ENCODE measurements around the gene NDUFAF7. TPM values are rescaled to one million over a fixed set of nuclear protein-coding genes. Genes with fewer than 3 reads are reported as not detected.

NDUFAF7 gene
- polyA plus RNA-seq, 3 donors: 4.7 to 12.2 (median 5.6) TPM

DNA sequence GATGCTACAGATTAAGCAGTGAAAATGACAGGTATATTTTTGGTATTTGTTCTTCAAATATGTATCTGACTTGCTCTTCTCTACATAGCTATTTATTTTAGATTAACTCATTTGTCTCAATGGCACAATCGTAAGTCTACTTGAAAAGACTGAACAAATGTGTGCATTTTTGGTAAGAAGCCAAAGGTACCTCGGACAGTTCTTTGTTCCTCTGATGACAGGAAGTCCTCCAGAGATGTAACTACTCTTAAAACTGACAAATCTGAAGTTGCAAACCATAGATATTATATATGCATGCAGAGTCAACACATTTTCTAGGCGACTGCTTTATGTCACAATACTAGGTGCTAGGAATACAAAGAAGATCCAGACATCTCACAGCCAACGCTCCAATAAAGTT is 36.7 kb downstream of the NDUFAF7 start:
- Histone ChIP-seq H3K9ac (ENCODE audit: insufficient read depth, low read length, poor library complexity, severe bottlenecking) (no peak overlapping the region), H3K36me3 (replicated peaks in 1 of 2; ENCODE audit: control insufficient read depth in 1 of 2, insufficient read depth in 2 of 2, low read length in 2 of 2) (peaks cover 63 to 91% of the 10 kb centered on the region in 2 donors)
- WGBS (ENCODE audit: insufficient coverage): 58% methylated on average over 2 of the region's 4 CpGs

DNA sequence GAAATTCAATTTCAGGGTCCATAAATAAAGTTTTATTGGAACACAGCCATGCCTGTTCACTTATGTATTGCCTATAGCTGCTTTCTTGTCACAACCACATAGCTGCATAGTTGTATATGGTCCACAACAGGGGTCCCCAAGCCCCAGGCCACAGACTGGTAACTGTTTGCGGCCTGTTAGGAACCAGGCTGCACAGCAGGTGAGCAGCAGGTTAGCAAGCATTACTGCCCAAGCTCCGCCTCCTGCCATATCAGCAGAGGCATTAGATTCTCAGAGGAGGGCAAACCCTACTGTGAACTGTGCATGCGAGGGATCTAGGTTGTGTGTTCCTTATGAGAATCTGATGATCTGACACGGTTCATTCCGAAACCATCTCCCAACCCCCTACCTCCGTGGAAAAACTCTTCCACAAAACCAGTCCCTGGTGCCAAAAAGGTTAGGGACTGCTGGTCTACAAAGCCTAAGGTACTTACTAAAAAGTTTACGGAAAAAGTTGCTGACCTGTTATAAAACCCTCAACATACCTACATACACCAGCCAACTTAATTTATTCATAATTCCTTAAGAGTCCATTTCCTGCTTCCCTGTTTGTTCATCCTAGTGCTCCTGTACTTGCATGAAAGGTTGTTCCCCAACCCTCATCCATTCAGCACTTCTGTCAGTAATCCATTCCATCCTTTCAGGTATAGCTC is 40.1 kb downstream of the NDUFAF7 start:
- Mint-ChIP-seq H3K36me3 (peaks cover 64 to 74% of the 10 kb centered on the region in 2 donors), H3K27me3 (ENCODE audit: low read depth in 3 of 3) (peaks cover 0 to 2% (median 0%) of the 10 kb centered on the region in 3 donors), H3K4me3 (no peak overlapping the region), H3K27ac (peak overlapping the region in 1 of 7 donors; percentile 39), H3K9me3 (no peaks in the 10 kb centered on the region), H3K4me1 (peaks cover 26% of the 10 kb centered on the region)
- Histone ChIP-seq H3K27me3 (ENCODE audit: control insufficient read depth in 2 of 2, insufficient read depth in 2 of 2, low read length in 2 of 2) (no peaks in the 10 kb centered on the region), H3K4me3 (replicated peaks in 1 of 3; ENCODE audit: low read depth in 2 of 3, low read length in 3 of 3) (no peak overlapping the region), H3K36me3 (replicated peaks in 1 of 2; ENCODE audit: control insufficient read depth in 1 of 2, insufficient read depth in 2 of 2, low read length in 2 of 2) (peaks cover 62 to 97% of the 10 kb centered on the region in 2 donors), H3K9me3 (replicated peaks in 1 of 2; ENCODE audit: control insufficient read depth in 1 of 2, insufficient read depth in 1 of 2, low read length in 2 of 2) (no peaks in the 10 kb centered on the region), H3K4me2 (replicated peaks; ENCODE audit: extremely low read depth, low read length, poor library complexity, severe bottlenecking) (no peak overlapping the region), H3K79me2 (ENCODE audit: insufficient read depth, low read length) (no peaks in the 10 kb centered on the region), H4K20me1 (ENCODE audit: insufficient read depth, low read length) (peaks cover 6% of the 10 kb centered on the region), H3K4me1 (ENCODE audit: control insufficient read depth in 1 of 2, insufficient read depth in 2 of 2, low read length in 2 of 2) (peaks cover 23 to 24% of the 10 kb centered on the region in 2 donors), H3K9ac (ENCODE audit: insufficient read depth, low read length, poor library complexity, severe bottlenecking) (no peak overlapping the region), H3K27ac (ENCODE audit: low read depth in 1 of 2, low read length in 2 of 2) (peak overlapping the region in 1 of 2 donors; percentile 40), H2AFZ (ENCODE audit: insufficient read depth, low read depth, low read length, poor library complexity, severe bottlenecking) (no peak overlapping the region)
- 89% methylated on average over 3 of the region's 7 CpGs for WGBS (ENCODE audit: insufficient coverage)
- no peak for DNase-seq
- TF ChIP-seq, protein P1, sequence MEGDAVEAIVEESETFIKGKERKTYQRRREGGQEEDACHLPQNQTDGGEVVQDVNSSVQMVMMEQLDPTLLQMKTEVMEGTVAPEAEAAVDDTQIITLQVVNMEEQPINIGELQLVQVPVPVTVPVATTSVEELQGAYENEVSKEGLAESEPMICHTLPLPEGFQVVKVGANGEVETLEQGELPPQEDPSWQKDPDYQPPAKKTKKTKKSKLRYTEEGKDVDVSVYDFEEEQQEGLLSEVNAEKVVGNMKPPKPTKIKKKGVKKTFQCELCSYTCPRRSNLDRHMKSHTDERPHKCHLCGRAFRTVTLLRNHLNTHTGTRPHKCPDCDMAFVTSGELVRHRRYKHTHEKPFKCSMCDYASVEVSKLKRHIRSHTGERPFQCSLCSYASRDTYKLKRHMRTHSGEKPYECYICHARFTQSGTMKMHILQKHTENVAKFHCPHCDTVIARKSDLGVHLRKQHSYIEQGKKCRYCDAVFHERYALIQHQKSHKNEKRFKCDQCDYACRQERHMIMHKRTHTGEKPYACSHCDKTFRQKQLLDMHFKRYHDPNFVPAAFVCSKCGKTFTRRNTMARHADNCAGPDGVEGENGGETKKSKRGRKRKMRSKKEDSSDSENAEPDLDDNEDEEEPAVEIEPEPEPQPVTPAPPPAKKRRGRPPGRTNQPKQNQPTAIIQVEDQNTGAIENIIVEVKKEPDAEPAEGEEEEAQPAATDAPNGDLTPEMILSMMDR (IDR thresholded peaks at IDR 0.05): no peak
- intact Hi-C loops (cut with micrococcal nuclease): no loop called here

More for the DNA sequence above, 36.7 kb downstream of the NDUFAF7 start:
- no peaks in the 10 kb centered on the region for H3K27me3 ChIP-seq (ENCODE audit: control insufficient read depth in 2 of 2, insufficient read depth in 2 of 2, low read length in 2 of 2)
- no peak overlapping the region for H3K27ac Mint-ChIP-seq
- H3K4me1 Mint-ChIP-seq: peaks cover 10% of the 10 kb centered on the region
- no peaks in the 10 kb centered on the region for H3K79me2 ChIP-seq (ENCODE audit: insufficient read depth, low read length)
- H2AFZ ChIP-seq (ENCODE audit: insufficient read depth, low read depth, low read length, poor library complexity, severe bottlenecking): no peak overlapping the region
- intact Hi-C loops (cut with micrococcal nuclease): no loop called here
- no peak overlapping the region for H3K4me3 ChIP-seq (replicated peaks in 1 of 3; ENCODE audit: low read depth in 2 of 3, low read length in 3 of 3)
- H3K4me2 ChIP-seq (replicated peaks; ENCODE audit: extremely low read depth, low read length, poor library complexity, severe bottlenecking): no peak overlapping the region
- peaks cover 0 to under 1% (median 0%) of the 10 kb centered on the region in 3 donors for H3K27me3 Mint-ChIP-seq (ENCODE audit: low read depth in 3 of 3)
- H3K4me3 Mint-ChIP-seq: no peak overlapping the region
- peaks cover 9 to 11% of the 10 kb centered on the region in 2 donors for H3K4me1 ChIP-seq (ENCODE audit: control insufficient read depth in 1 of 2, insufficient read depth in 2 of 2, low read length in 2 of 2)
- H4K20me1 ChIP-seq (ENCODE audit: insufficient read depth, low read length): peaks cover 6% of the 10 kb centered on the region
- peaks cover 64 to 81% of the 10 kb centered on the region in 2 donors for H3K36me3 Mint-ChIP-seq
- DNase-seq: no peak
- TF ChIP-seq, protein P1 (IDR thresholded peaks at IDR 0.05): no peak
- no peaks in the 10 kb centered on the region for H3K9me3 Mint-ChIP-seq
- H3K27ac ChIP-seq (ENCODE audit: low read depth in 1 of 2, low read length in 2 of 2): no peak overlapping the region
- H3K9me3 ChIP-seq (replicated peaks in 1 of 2; ENCODE audit: control insufficient read depth in 1 of 2, insufficient read depth in 1 of 2, low read length in 2 of 2): no peaks in the 10 kb centered on the region
